ENCODE results near the gene OGT.
A peak's percentile ranks its signal among the peaks of the same experiment; 100 is the strongest.

OGT gene

GRCh38 chrX:71617742-71618141 lies 84.8 kb downstream of the OGT start:
- H3K9me3 Mint-ChIP-seq = no peaks in the 10 kb centered on the region
- H3K4me1 Mint-ChIP-seq (ENCODE audit: low read depth) = peaks cover 58% of the 10 kb centered on the region

GRCh38 chrX:71618303-71618721 lies 85.4 kb downstream of the OGT start, which contains the start of gene CXCR3:
CXCR3 (minus strand) TSS chrX:71618511; CDS start chrX:71618449, 62 bp downstream.
- H3K27ac Mint-ChIP-seq = peak within 1 kb of the TSS; percentile 83
- H3K36me3 Mint-ChIP-seq (ENCODE audit: low read depth) = peaks cover 31% of the 10 kb centered on the region
- peaks cover 62% of the 10 kb centered on the region for H3K4me1 Mint-ChIP-seq (ENCODE audit: low read depth)
- peak within 1 kb of the TSS; percentile 93 for H3K4me3 Mint-ChIP-seq
- no peaks in the 10 kb centered on the region for H3K9me3 Mint-ChIP-seq
- H3K27me3 Mint-ChIP-seq (ENCODE audit: low read depth) = no peaks in the 10 kb centered on the region

More at GRCh38 chrX:71617742-71618141, 84.8 kb downstream of the OGT start:
- Mint-ChIP-seq H3K36me3 (ENCODE audit: low read depth) (peaks cover 36% of the 10 kb centered on the region), H3K27ac (peak overlapping the region; percentile 83), H3K4me3 (peak overlapping the region; percentile 93), H3K27me3 (ENCODE audit: low read depth) (no peaks in the 10 kb centered on the region)

GRCh38 chrX:71618787-71619186 lies 85.9 kb downstream of the OGT start:
- peaks cover 31% of the 10 kb centered on the region for H3K36me3 Mint-ChIP-seq (ENCODE audit: low read depth)
- H3K4me1 Mint-ChIP-seq (ENCODE audit: low read depth) = peaks cover 66% of the 10 kb centered on the region
- H3K9me3 Mint-ChIP-seq = no peaks in the 10 kb centered on the region
- H3K4me3 Mint-ChIP-seq = peak overlapping the region; percentile 93
- peak overlapping the region; percentile 83 for H3K27ac Mint-ChIP-seq
- H3K27me3 Mint-ChIP-seq (ENCODE audit: low read depth) = no peaks in the 10 kb centered on the region

- H3K36me3 Mint-ChIP-seq (ENCODE audit: low read depth) = peaks cover 31% of the 10 kb centered on the region
- peaks cover 68% of the 10 kb centered on the region for H3K4me1 Mint-ChIP-seq (ENCODE audit: low read depth)
- H3K27ac Mint-ChIP-seq = peak overlapping the region; percentile 83
- H3K4me3 Mint-ChIP-seq = peak overlapping the region; percentile 93
- H3K9me3 Mint-ChIP-seq = no peaks in the 10 kb centered on the region
- H3K27me3 Mint-ChIP-seq (ENCODE audit: low read depth) = no peaks in the 10 kb centered on the region
Observed at GRCh38 chrX:71619193-71619592, 86.3 kb downstream of the OGT start.

- H3K36me3 Mint-ChIP-seq (ENCODE audit: low read depth) = peaks cover 28% of the 10 kb centered on the region
- H3K4me3 Mint-ChIP-seq = no peak overlapping the region
- no peaks in the 10 kb centered on the region for H3K27me3 Mint-ChIP-seq (ENCODE audit: low read depth)
- peaks cover 63% of the 10 kb centered on the region for H3K4me1 Mint-ChIP-seq (ENCODE audit: low read depth)
- no peaks in the 10 kb centered on the region for H3K9me3 Mint-ChIP-seq
- peak overlapping the region; percentile 83 for H3K27ac Mint-ChIP-seq
Observed at GRCh38 chrX:71619986-71620385, 87.1 kb downstream of the OGT start.

GRCh38 chrX:71621603-71622002 lies 88.7 kb downstream of the OGT start:
- H3K4me3 Mint-ChIP-seq = peak overlapping the region; percentile 16
- H3K4me1 Mint-ChIP-seq (ENCODE audit: low read depth) = peaks cover 56% of the 10 kb centered on the region
- H3K36me3 Mint-ChIP-seq (ENCODE audit: low read depth) = peaks cover 16% of the 10 kb centered on the region
- H3K27ac Mint-ChIP-seq = peak overlapping the region; percentile 70
- no peaks in the 10 kb centered on the region for H3K27me3 Mint-ChIP-seq (ENCODE audit: low read depth)
- H3K9me3 Mint-ChIP-seq = no peaks in the 10 kb centered on the region

- H3K4me1 Mint-ChIP-seq (ENCODE audit: low read depth) = peaks cover 53% of the 10 kb centered on the region
- H3K27ac Mint-ChIP-seq = peak overlapping the region; percentile 96
- no peak overlapping the region for H3K4me3 Mint-ChIP-seq
- H3K9me3 Mint-ChIP-seq = no peaks in the 10 kb centered on the region
- H3K36me3 Mint-ChIP-seq (ENCODE audit: low read depth) = peaks cover 12% of the 10 kb centered on the region
- H3K27me3 Mint-ChIP-seq (ENCODE audit: low read depth) = no peaks in the 10 kb centered on the region
Observed at GRCh38 chrX:71622032-71622575, 89.2 kb downstream of the OGT start.

- Mint-ChIP-seq H3K4me3 (peak overlapping the region; percentile 75), H3K36me3 (ENCODE audit: low read depth) (peaks cover 6% of the 10 kb centered on the region), H3K4me1 (ENCODE audit: low read depth) (peaks cover 50% of the 10 kb centered on the region), H3K27me3 (ENCODE audit: low read depth) (no peaks in the 10 kb centered on the region), H3K27ac (peak overlapping the region; percentile 96), H3K9me3 (no peaks in the 10 kb centered on the region)
Observed at GRCh38 chrX:71622576-71623450, 89.9 kb downstream of the OGT start.

- Mint-ChIP-seq H3K27me3 (ENCODE audit: low read depth) (no peaks in the 10 kb centered on the region), H3K36me3 (ENCODE audit: low read depth) (peaks cover 2% of the 10 kb centered on the region), H3K4me3 (peak overlapping the region; percentile 48), H3K27ac (peak overlapping the region; percentile 96), H3K9me3 (no peaks in the 10 kb centered on the region), H3K4me1 (ENCODE audit: low read depth) (peaks cover 45% of the 10 kb centered on the region)
Observed at GRCh38 chrX:71623714-71624113, 90.8 kb downstream of the OGT start.

GRCh38 chrX:71625471-71625870 lies 92.6 kb downstream of the OGT start:
- Mint-ChIP-seq H3K27me3 (ENCODE audit: low read depth) (no peaks in the 10 kb centered on the region), H3K36me3 (ENCODE audit: low read depth) (no peaks in the 10 kb centered on the region), H3K27ac (no peak overlapping the region), H3K4me1 (ENCODE audit: low read depth) (peaks cover 39% of the 10 kb centered on the region), H3K9me3 (no peaks in the 10 kb centered on the region), H3K4me3 (no peak overlapping the region)

All from T-helper 1 cell treated with Interleukin-12 subunit alpha and Interleukin-12 subunit beta and Interleukin-4 antibody, amounts not matched to agents 30 μg/mL and 1 μg/mL, for 36 hours (primary cell).